ENCODE results near the gene BDKRB1.

BDKRB1 gene

DNA sequence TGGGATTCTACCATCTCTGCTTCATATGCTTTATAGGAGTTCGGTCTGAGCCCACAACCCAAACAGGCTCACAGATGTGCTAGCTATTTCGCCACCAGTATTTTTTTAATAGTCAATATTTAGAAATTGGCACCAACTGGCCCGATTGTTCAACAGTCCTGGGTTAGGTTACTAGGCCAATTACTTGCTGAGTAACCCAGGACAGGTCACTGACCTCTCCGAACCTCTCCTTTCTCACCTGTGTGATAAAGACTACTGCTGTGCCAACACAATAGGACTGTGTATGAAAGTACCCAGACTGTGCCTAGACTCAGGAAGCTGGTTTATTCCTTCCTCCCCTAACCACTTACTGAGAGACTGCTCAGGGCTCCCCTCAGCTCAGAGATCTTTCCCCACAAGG, 43.1 kb upstream of the BDKRB1 start:
- Histone ChIP-seq H3K36me3 (no peaks in the 10 kb centered on the region), H3K4me3 (ENCODE audit: low read depth, low read length) (no peak overlapping the region), H3K9me3 (ENCODE audit: severe bottlenecking) (no peaks in the 10 kb centered on the region), H3K27me3 (ENCODE audit: insufficient read depth, low read depth, severe bottlenecking) (no peaks in the 10 kb centered on the region), H3K27ac (no peak overlapping the region)
- TF ChIP-seq, protein P1, sequence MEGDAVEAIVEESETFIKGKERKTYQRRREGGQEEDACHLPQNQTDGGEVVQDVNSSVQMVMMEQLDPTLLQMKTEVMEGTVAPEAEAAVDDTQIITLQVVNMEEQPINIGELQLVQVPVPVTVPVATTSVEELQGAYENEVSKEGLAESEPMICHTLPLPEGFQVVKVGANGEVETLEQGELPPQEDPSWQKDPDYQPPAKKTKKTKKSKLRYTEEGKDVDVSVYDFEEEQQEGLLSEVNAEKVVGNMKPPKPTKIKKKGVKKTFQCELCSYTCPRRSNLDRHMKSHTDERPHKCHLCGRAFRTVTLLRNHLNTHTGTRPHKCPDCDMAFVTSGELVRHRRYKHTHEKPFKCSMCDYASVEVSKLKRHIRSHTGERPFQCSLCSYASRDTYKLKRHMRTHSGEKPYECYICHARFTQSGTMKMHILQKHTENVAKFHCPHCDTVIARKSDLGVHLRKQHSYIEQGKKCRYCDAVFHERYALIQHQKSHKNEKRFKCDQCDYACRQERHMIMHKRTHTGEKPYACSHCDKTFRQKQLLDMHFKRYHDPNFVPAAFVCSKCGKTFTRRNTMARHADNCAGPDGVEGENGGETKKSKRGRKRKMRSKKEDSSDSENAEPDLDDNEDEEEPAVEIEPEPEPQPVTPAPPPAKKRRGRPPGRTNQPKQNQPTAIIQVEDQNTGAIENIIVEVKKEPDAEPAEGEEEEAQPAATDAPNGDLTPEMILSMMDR (IDR thresholded peaks at IDR 0.05; ENCODE audit: low read depth, low read length) = no peak
- no peak for DNase-seq

DNA sequence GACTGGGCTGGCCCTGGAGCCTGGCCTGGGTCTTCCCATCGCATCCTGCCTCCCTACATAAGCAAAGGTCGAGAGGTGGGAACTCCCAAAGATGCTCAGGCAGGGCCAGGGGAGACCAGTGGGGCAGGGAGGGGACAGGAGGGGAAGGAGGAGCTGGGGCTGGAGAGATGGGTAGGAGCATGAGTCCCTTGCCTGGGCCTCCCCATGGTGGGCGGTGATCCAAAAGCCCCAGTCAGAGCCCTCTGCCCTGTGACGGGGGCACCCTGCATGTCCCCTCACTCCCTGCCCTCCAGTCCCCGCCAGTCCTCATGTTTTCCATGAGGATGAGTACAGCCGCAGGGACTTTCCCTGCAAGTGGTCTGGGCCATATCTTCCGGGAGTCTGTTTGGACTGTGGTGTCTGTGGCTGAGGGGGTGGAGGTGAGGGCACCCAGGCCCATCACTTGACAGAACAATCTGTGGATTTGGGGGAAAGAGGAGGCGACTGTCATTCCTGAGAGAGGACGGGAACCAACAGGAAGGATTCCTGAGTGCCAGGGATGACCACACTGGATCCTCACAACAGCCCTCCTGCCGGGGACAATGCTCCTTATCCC, 42.0 kb upstream of the BDKRB1 start:
- TF ChIP-seq, protein P1 (IDR thresholded peaks at IDR 0.05; ENCODE audit: low read depth, low read length) = no peak
- Histone ChIP-seq H3K4me3 (ENCODE audit: low read depth, low read length) (no peak overlapping the region), H3K36me3 (no peaks in the 10 kb centered on the region), H3K27ac (no peak overlapping the region), H3K9me3 (ENCODE audit: severe bottlenecking) (no peaks in the 10 kb centered on the region), H3K27me3 (ENCODE audit: insufficient read depth, low read depth, severe bottlenecking) (no peaks in the 10 kb centered on the region)
- DNase-seq = no peak

DNA sequence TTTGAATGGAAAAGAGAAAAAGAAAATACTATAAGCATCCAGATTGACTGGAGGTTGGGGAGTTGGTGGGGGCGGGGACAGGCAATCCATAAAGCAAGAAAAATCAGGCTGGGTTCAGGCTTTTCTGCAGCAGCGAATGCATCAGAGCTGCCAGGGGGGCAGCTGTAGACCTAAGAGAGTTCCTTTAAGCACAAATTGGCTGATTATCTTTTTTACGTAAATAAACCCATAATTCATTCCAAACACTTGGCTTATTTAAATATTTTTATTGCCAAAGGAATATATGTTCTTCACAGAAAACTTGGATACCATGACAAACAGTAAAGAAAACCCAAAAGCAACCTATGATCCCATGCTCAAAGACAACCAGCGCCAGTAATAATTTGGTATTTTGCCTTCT, 41.2 kb upstream of the BDKRB1 start:
- Histone ChIP-seq H3K27ac (no peak overlapping the region), H3K9me3 (ENCODE audit: severe bottlenecking) (no peaks in the 10 kb centered on the region), H3K27me3 (ENCODE audit: insufficient read depth, low read depth, severe bottlenecking) (no peaks in the 10 kb centered on the region), H3K36me3 (no peaks in the 10 kb centered on the region), H3K4me3 (ENCODE audit: low read depth, low read length) (no peak overlapping the region)
- TF ChIP-seq, protein P1 (IDR thresholded peaks at IDR 0.05; ENCODE audit: low read depth, low read length) = no peak
- DNase-seq = no peak

DNA sequence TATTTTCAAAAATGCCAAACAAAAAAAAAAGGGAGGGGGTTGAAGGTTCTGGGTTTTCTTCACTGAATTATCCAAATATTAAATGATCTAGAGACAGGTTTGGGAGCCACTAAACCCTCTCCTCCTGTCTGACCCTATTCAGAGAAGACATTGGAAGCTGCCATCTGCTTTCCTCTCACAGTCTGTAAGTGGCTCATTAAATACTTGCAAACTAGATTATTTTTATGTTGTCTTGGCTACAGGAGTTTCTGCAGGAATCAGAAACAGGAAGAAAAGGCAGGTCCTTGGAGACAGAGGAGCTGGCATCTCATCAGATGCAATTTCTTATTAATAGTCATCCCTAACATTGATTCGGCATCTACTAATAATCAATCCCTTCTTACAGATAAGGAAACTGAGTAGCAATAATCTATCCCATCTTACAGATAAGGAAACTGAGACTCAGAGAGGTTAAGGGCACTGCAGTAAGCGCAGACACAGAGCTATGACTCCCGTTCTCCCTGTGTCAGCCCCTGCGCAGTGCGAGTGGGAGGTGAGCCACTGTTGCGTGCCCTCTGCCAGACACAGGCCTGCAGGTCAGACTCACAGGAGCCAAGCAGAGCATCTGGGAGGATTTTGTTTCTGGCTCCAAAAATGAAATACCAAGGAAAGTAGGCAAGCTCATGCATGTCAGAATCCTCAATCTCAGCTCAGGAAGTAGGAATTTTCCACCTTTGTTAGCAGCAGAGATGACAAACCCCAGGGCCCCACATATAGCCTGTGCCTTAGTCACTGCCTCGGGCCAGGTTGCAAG, 40.4 kb upstream of the BDKRB1 start:
- no peaks in the 10 kb centered on the region for H3K9me3 ChIP-seq (ENCODE audit: severe bottlenecking)
- no peak for DNase-seq
- no peaks in the 10 kb centered on the region for H3K27me3 ChIP-seq (ENCODE audit: insufficient read depth, low read depth, severe bottlenecking)
- no peak overlapping the region for H3K27ac ChIP-seq
- TF ChIP-seq, protein P1 (IDR thresholded peaks at IDR 0.05; ENCODE audit: low read depth, low read length) = no peak
- H3K36me3 ChIP-seq = no peaks in the 10 kb centered on the region
- no peak overlapping the region for H3K4me3 ChIP-seq (ENCODE audit: low read depth, low read length)

DNA sequence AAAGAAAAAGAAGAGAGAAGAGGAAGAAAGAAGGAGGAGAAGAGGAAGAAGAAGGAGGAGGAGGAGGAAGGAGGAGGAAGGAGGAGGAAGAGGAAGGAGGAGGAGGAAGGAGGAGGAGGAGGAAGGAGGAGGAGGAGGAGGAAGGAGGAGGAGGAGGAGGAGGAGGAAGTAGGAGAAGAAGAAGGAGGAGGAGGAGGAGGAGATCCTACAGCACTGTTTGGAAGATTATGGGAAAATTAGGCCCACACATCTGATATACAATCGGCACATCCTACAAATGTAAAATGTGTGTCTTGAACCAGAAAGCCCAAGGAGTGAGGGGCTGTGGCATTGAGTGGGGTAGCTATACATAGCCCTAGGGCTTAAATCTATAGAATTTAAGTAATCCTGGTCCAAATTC, 39.4 kb upstream of the BDKRB1 start:
- no peaks in the 10 kb centered on the region for H3K27me3 ChIP-seq (ENCODE audit: insufficient read depth, low read depth, severe bottlenecking)
- H3K9me3 ChIP-seq (ENCODE audit: severe bottlenecking) = no peaks in the 10 kb centered on the region
- H3K36me3 ChIP-seq = no peaks in the 10 kb centered on the region
- TF ChIP-seq, protein P1 (IDR thresholded peaks at IDR 0.05; ENCODE audit: low read depth, low read length) = no peak
- H3K4me3 ChIP-seq (ENCODE audit: low read depth, low read length) = no peak overlapping the region
- no peak for DNase-seq
- no peak overlapping the region for H3K27ac ChIP-seq
